ENCODE results near the gene SGMS1. TPM values are rescaled to one million over a fixed set of nuclear protein-coding genes. Genes with fewer than 3 reads are reported as not detected.

Gene SGMS1
- total and polyA plus RNA-seq, 8 donors = 47.0 to 58.1 (median 54.0) TPM

DNA sequence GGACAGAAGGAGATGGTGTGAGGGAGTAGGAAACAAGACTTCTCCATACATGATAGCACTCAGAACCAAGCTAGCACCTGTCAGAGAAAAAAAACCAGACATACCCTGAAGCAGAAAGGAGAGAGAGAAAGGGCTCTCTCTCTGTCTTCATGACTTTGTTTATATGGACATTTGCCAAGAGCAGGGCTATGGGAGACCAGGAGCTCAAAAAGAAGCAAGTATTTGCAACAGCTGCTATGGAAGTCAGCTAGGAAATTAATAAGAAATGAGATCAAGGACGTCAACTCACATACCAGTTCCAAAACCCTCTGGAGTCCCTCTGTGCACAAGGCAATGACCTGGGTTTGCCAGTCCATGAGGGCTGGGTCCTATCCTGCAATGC lies 111.6 kb downstream of the SGMS1 start:
- H3K27ac ChIP-seq = no peak overlapping the region
- intact Hi-C loops (cut with DNase I) = no loop called here
- ATAC-seq = no peak

DNA sequence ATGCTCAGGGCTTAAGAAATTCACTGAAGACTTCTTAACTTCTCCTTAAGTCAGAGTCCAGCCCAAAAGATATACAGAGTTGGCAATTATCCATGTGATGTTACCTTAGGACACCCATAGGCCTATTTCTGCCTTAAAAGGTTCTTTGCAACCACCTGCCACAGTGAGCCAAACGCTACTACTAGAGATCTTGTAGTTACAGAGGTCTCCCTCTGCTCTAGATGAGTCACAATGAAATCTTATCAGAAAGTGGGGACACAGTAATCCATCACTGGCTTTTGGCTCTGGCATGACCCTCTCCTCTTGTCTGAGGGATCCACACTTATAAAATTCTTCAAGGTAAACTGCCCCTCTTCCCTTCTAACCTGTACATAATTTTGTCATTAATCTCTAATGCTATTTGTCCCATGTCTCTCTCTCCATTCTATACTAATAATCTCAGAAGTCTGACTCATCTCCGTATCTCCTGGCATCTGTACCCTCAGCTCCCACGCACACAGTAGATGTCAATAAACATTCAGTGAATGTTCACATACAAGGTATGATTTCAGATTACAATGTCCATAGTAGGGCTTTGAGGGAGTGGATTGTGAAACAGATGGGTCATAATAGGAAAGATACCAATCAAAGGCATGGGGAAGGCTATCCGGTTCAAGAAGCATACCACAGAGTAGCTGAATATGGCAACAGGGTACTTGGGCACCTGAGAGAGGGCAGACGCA lies 112.1 kb downstream of the SGMS1 start:
- DNase-seq = no peak
- no peak for ATAC-seq
- no peak overlapping the region for H3K4me3 ChIP-seq
- no peaks in the 10 kb centered on the region for H3K9me3 ChIP-seq
- no peak overlapping the region for H3K27ac ChIP-seq
- H3K27me3 ChIP-seq = no peaks in the 10 kb centered on the region
- no peaks in the 10 kb centered on the region for H3K36me3 ChIP-seq
- intact Hi-C loops (cut with DNase I) = no loop called here
- peaks cover 0 to 4% of the 10 kb centered on the region in 2 donors for H3K4me1 ChIP-seq
- no peak for TF ChIP-seq CTCF (IDR thresholded peaks at IDR 0.05)

More for the DNA sequence above, 111.6 kb downstream of the SGMS1 start:
- no peak for DNase-seq
- peaks cover 0 to 4% of the 10 kb centered on the region in 2 donors for H3K4me1 ChIP-seq
- H3K9me3 ChIP-seq = no peaks in the 10 kb centered on the region
- H3K4me3 ChIP-seq = no peak overlapping the region
- no peak for TF ChIP-seq CTCF (IDR thresholded peaks at IDR 0.05)
- H3K36me3 ChIP-seq = no peaks in the 10 kb centered on the region
- H3K27me3 ChIP-seq = no peaks in the 10 kb centered on the region

DNA sequence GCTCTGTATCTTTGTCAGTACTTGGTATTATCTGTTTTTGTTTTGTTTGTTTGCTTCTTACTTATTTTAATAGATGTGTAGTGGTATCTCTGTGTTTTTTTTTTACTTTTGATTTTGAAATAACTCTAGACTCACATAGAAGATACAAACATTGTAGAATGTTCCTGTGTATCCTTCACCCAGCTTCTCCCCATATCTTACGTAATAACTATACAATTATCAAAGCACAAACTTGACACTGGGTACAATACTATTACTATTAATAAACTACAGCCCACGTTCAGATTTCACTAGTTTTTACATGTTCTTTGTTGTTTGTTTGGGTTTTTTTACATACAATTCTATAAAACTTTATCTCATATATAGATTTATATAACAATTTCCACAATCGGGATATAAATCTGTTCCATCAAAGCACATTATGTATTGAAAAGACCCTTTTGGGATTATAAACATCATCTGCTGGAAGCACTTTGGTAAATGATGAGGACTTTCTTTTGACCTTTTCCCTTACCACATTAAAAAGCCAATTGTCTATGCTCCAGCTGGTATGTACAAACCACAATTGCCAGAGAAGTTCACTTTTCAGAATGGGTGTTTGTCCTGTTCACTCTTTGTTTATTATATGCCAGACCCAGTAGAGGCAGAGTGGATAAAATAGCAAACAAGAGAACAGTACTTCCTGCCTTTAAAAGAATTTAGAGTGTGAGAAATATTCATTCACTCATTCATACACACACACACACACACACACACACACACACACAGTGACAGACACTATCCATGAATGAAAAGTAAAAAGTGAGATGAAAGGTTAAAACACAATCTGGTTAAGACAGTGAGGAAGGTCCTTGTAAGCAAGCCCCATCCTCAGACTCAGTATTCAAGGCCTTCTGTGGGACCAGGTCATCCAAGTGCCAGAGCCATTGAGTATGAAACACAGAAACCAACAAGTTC lies 113.0 kb downstream of the SGMS1 start:
- no peak for ATAC-seq
- H3K27ac ChIP-seq = no peak overlapping the region
- no peak for DNase-seq
- no peaks in the 10 kb centered on the region for H3K9me3 ChIP-seq
- TF ChIP-seq CTCF (IDR thresholded peaks at IDR 0.05) = no peak
- no peaks in the 10 kb centered on the region for H3K36me3 ChIP-seq
- peaks cover 0 to 4% of the 10 kb centered on the region in 2 donors for H3K4me1 ChIP-seq
- H3K4me3 ChIP-seq = no peak overlapping the region
- no peaks in the 10 kb centered on the region for H3K27me3 ChIP-seq
- intact Hi-C loops (cut with DNase I) = no loop called here

DNA sequence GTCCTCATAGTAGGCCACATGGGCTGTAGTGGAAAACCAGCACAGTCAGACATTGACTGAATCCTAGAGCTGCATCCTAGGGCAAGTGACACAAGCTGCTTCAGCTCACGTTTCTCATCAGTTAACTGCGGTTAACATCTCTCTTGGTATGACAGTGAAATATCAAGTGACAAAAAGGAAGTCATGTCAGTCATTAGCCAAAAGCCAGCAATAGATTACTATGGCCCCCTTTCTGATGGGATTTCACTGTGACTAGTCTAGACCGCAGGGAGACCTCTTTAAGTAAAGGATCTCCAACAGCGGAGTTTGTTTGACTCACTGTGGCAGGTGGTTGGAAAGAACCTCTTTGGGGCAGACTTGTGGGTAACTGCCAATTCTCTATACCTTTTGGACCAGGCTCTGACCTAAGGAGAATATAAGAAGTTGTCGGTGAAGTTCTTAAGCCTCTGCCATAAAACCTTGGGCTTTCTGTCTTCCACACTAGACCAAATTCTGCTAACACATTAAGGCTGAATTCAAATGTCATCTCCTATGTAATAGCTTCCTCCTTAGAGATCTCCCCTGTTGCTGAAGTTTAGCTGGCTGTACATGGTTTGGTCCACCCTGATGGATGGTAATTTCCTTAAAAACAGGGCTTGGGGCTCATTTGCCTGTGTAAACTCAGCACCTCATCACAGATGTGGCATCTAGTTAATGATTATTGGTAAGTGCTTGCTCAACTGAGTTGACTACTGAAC lies 115.3 kb downstream of the SGMS1 start:
- intact Hi-C loops (cut with DNase I) = no loop called here
- ATAC-seq = peak; percentile 50

More for the DNA sequence above, 115.3 kb downstream of the SGMS1 start:
- Histone ChIP-seq H3K27ac (no peak overlapping the region), H3K4me1 (peaks cover 0 to 4% of the 10 kb centered on the region in 2 donors), H3K9me3 (no peaks in the 10 kb centered on the region), H3K27me3 (no peaks in the 10 kb centered on the region), H3K36me3 (no peaks in the 10 kb centered on the region), H3K4me3 (no peak overlapping the region)
- DNase-seq = peak in 1 of 4 donors; percentile 10
- TF ChIP-seq CTCF (IDR thresholded peaks at IDR 0.05) = no peak
